Left lobe of liver (tissue), 2 donors: Measurements from ENCODE around the gene EPHA6. TPM values are rescaled to one million over a fixed set of nuclear protein-coding genes. Genes with fewer than 3 reads are reported as not detected.

Experiments
- ATAC-seq: fragments of 200-7000 bp; cut with Tn5 transposase; one replicate; pipeline ENCODE4 v1.9.1; 2020; ENCODE audit warnings: mild to moderate bottlenecking, moderate library complexity
- DNase-seq: peaks from one replicate; pipeline ENCODE4 v3.0.0-alpha.2; 2020; ENCODE audit warnings: low spot score
- total RNA-seq: library from RNA; stranded (reverse); gene quantifications from one replicate; pipeline ENCODE4 v1.2.1, GENCODE V29; 2021
- donor health status: DM: no; HTN: no; CAD: no; lungs with moderate emphysema.
- donor health status: DM: no; HTN: yes; CAD: no.

EPHA6 gene
- total RNA-seq, 1 donor from 2014 or later = not detected

DNA sequence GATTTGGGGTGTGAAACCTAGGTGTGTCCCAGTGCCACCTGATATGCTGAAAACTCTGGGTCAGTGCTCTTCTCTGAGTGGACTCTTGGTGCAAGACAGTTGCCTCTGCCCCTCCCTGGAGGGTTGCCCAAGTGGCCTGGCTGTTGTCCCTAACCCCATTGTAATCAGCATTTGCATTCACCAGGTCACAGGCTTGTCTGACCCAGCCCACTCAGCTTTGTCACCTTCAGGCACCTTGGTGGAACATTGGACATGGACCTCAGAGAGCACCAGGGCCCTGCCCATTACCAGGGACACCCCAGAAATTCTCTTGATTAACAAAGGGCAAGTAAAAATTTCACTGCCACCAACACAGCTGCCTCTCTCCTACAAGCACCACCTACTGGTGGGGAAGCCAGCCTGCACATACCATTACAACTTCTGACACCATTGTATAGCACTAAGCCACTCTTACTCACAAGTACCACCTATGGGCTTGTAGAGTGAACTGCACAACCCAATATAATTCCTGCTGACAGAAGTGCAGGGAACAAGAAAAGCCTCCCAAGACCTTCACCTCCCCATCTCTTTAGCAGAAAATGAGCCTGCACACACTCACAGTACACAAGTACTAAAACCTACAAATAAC, 324.6 kb downstream of the EPHA6 start:
- DNase-seq (no peak), ATAC-seq (no peak)

- ATAC-seq (no peak), DNase-seq (no peak)
These were observed 334.5 kb downstream of the EPHA6 start for GRCh38 chr3:97148931-97149330.

DNA sequence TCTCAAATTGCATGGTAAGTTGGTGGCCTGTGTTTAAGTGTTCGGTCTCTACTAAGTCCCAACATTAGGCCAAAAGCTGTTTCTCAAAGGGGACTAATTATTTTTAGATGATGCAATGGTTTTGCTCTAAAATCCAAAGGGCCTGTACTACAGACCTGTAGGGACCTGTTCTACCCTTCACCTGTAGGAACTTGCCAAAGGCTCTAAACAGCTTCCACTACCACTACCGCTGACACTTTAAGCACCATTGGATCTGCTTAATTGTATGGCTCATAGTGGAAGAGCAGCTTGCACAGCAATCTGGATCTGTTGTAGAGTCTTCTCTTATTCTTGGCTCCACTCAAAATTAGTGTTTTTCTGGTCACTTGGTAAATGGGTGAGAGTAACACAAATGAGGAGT, 346.8 kb downstream of the EPHA6 start:
- ATAC-seq (no peak), DNase-seq (no peak)

GRCh38 chr3:97177242-97177641, 362.8 kb downstream of the EPHA6 start:
- DNase-seq (no peak), ATAC-seq (no peak)

GRCh38 chr3:97181704-97182103, 367.3 kb downstream of the EPHA6 start:
- ATAC-seq (no peak), DNase-seq (no peak)

GRCh38 chr3:97187771-97188170, 373.4 kb downstream of the EPHA6 start:
- ATAC-seq = no peak
- DNase-seq = no peak

DNA sequence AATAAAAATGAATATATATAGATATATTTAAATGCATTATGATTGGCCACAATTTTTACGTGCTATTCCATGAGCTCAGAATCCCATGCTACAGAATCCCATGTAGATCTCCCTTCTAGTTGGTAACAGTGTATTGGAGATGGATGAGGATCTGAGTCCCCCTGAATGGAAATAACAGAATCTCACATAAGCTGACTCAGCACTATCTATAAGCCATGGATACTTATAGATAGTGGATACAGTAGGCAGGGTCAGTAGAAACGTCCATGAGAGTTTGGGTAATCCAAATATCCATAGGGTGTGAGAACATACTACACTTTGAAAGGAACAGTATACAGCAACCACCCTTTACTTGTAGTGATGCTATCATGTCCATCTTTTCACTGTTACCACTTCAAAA, 375.4 kb downstream of the EPHA6 start:
- no peak for ATAC-seq
- no peak for DNase-seq

DNA sequence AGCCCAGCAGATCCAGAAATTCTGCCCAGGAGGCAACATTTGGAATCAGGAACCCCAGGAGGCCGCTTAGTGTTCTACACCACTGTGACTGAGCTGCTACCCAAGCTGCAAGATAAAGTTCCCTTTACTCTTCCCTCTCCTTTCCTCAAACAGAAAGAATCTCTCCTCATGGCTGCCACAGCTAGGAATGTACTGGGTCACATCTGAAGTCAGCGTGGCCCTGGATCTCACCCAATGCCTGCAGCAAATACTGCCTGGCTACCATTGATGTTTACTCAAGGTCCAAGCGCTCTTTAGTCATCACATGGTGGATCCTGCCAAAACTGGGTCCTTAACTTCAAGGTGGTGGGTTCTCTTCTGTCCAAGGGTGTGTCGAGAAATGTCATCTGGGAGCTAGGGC, 382.7 kb downstream of the EPHA6 start:
- ATAC-seq (no peak), DNase-seq (no peak)

GRCh38 chr3:97197830-97198229, 383.4 kb downstream of the EPHA6 start:
- DNase-seq (no peak), ATAC-seq (no peak)

GRCh38 chr3:97200387-97200786, 386.0 kb downstream of the EPHA6 start:
- no peak for ATAC-seq
- DNase-seq = no peak

- DNase-seq = no peak
- no peak for ATAC-seq
These were observed 387.4 kb downstream of the EPHA6 start for GRCh38 chr3:97201814-97202213.

DNA sequence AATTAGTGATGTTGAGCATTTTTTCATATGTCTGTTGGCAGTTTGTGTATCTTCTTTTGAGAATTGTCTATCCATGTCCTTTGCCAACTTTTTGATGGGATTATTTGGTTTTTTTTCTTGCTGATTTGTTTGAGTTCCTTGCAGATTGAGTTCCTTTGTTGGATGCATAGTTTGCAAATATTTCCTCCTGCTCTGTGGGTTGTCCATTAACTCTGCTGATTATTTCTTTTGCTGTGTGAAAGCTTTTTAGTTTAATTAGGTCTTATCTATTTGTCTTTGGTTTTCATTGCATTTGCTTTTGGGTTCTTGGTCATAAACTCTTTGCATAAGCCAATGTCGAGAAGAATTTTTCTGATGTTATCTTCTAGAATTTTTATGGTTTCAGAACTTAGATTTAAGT, 414.6 kb downstream of the EPHA6 start:
- DNase-seq = no peak
- no peak for ATAC-seq

GRCh38 chr3:97230486-97230885, 416.1 kb downstream of the EPHA6 start:
- DNase-seq = no peak
- ATAC-seq = no peak

DNA sequence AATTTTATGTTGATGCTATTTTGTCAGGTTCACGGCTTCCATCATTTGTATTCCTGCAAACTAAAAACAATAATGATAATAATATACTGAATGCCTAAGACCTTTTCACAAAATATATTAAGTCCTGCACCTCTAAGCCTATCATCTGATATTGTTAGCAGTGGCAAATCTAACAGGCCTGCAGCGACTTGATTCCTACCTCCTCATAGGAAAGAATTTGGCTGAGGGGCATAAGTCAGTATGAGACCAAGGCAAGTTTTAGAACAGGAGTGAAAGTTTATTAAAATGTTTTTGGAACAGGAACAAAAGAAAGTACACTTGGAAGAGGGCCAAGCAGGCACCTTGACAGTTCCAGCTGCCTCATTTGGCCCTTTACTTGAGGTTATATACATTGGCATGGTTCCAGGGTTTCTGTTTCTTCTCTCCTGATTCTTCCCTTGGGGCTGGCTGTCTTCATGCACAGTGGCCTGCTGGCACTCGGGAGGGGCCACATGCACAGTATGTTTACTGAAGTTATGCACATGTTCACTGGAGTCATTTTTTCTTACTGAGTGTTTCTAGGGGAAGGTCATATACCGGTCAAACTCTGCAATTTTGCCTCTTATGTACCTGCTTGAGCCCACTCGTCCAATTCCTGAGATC, 418.1 kb downstream of the EPHA6 start:
- ATAC-seq (no peak), DNase-seq (no peak)

DNA sequence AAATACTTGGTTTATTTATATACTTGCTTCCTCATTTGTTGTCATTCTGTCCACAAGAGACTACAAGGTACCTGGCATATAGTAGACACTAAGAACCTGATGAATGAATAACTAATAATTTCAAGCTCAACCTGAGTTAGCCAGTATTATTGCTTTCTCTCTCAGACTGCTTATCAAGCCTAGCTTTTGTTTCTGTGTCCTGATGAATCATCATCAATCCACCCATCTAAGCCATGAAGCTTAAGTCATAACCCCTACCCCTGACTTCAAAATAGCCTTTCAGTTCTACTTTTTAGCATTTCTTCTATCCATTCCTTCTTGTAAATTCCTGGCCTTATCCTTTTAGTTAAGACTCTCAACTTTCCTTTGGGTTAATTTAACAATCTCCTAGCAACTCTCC, 420.8 kb downstream of the EPHA6 start:
- ATAC-seq (no peak), DNase-seq (no peak)

DNA sequence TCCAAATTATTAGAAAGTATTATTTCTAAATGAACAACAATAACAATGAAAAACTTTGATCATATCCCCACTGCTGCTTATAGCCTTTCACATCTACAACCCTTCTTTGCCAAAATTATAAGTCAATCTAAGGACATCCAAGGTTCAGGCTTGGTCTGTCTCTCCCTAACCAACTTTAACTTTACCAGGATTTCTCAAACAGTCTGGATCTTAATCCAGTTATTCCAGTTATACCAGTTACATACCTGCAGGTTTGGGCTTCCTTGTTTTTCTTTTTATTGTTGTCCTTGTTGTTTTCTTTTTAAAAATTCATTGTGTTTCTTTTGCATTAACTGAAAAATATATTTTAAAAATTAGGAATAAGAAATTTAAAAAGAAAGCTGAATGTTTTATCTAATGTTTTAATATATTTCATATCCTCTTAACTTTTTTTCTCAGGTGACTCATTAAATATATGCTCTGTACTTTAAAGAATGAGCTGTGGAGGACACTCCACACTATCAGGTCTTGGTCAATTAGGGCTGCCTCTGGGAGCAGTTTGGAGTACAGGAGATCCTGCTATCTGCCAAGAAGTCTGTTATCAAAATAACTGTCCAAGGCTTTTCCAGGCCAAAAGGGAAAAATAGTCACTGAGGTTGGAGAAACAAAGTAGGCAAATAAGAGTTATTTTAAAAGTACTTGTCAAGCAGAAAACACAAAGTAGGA, 421.4 kb downstream of the EPHA6 start:
- DNase-seq = no peak
- ATAC-seq = no peak

DNA sequence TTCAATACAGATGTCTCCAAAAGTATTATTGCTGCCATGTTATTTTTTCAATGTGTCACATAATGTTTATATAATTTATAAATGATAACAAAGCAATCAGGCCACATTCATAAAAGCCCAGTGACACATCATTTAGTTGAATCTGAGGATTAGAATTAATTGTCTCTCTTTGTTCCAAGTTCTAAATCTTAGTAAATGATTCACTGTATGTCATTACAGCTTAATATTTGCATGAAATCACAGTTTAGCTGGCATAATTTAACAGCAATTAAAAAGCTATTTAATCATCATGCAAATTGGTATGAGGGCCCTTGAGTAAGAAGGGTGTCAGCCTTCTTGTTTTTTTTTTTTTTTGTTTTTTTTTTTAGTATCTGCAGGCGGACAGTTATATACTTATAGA, 427.0 kb downstream of the EPHA6 start:
- DNase-seq = no peak
- no peak for ATAC-seq

- no peak for ATAC-seq
- no peak for DNase-seq
These were observed 431.0 kb downstream of the EPHA6 start for GRCh38 chr3:97245201-97245910.

- ATAC-seq (no peak), DNase-seq (no peak)
These were observed 441.7 kb downstream of the EPHA6 start for GRCh38 chr3:97256060-97256459.

- no peak for ATAC-seq
- no peak for DNase-seq
These were observed 443.7 kb downstream of the EPHA6 start for GRCh38 chr3:97257942-97258697.

DNA sequence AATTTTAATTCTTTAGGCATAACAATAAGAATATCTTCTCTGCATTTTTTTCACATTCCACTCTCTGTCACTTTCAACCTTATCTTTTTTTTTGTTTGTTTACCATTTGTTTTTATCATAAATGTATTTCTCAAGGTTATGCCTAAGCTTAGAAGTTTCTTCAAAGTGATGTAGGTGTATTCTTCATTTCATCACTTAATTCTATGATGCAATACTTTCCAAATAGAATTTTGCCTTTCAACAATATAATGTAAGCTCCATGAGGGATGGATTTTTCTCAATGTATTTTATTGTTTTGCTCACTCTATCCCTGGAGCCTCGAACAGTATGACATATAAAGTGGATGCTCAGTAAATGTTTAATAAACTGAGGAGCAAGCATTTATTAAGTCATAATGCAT, 444.9 kb downstream of the EPHA6 start:
- no peak for ATAC-seq
- no peak for DNase-seq
